Retina (tissue), 1 donor: ENCODE data around the gene ITGA5.

Experiments used
- DNase-seq: peaks from one replicate; pipeline ENCODE4 v3.0.0-alpha.2; 2016

Gene ITGA5

GRCh38 chr12:54349679-54350078 is 69.4 kb downstream of the ITGA5 start:
- no peak for DNase-seq

- DNase-seq: no peak
Observed at GRCh38 chr12:54349036-54349435, 70.0 kb downstream of the ITGA5 start.
